Measurements from ENCODE around the gene SCN5A.
"Not testable (repeated sequence)": the region's sequence is repeated elsewhere in the genome, so short reads cannot be mapped to it uniquely, and the experiment has no call there.

The SCN5A gene

DNA sequence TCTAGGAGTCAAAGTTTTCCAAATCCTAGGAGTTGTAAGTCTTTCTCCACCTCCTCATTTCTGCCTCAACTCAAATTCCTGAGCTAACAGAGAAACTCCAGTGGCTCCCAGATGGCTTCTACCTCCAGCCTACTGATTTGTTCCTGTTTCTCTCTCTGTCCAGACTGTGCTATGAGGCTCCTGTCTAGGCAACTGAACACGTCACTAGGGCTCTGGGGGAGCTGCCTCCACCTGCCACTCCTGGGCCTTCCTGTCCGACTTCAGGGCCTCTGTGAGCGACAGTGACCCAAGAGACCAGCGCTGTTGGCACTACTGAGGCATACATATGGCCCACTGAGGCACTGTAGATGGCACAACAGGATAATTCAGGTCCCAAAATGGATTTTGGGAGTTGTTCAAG lies 82.0 kb downstream of the SCN5A start:
- no peak overlapping the region for H3K27ac ChIP-seq (ENCODE audit: low read depth, low read length)
- no peaks in the 10 kb centered on the region for H3K9me3 ChIP-seq (ENCODE audit: control insufficient read depth, insufficient read depth, low read length)
- no peaks in the 10 kb centered on the region for H3K36me3 ChIP-seq (ENCODE audit: control insufficient read depth, insufficient read depth, low read length)
- no peak overlapping the region for H3K9ac ChIP-seq (ENCODE audit: low read depth, low read length)
- H3K4me3 ChIP-seq (ENCODE audit: low read depth, low read length) = no peak overlapping the region
- H3K27me3 ChIP-seq (ENCODE audit: control insufficient read depth, insufficient read depth, low read length) = no peaks in the 10 kb centered on the region
- no peaks in the 10 kb centered on the region for H3K4me1 ChIP-seq (ENCODE audit: control insufficient read depth, insufficient read depth, low read length)

DNA sequence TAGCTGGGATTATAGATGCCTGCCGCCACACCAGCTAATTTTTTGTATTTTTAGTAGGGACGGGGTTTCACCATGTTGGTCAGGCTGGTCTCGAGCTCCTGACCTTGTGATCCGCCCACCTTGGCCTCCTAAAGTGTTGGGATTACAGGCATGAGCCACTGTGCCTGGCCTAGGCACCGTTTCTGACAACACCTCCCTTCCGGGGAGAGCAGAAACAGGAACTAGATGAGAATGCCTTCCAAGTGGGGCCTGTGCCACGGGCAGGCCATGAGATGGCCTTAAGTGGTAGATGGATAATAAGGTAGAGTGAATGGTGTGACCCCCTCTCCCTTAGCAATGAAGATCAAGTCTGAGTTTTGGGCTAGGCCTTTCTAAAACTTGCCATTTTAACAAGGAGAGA lies 82.7 kb downstream of the SCN5A start:
- not testable (repeated sequence) for H3K9ac ChIP-seq (ENCODE audit: low read depth, low read length); H3K27ac ChIP-seq (ENCODE audit: low read depth, low read length); H3K36me3 ChIP-seq (ENCODE audit: control insufficient read depth, insufficient read depth, low read length); H3K4me1 ChIP-seq (ENCODE audit: control insufficient read depth, insufficient read depth, low read length); H3K4me3 ChIP-seq (ENCODE audit: low read depth, low read length); H3K9me3 ChIP-seq (ENCODE audit: control insufficient read depth, insufficient read depth, low read length); H3K27me3 ChIP-seq (ENCODE audit: control insufficient read depth, insufficient read depth, low read length)

DNA sequence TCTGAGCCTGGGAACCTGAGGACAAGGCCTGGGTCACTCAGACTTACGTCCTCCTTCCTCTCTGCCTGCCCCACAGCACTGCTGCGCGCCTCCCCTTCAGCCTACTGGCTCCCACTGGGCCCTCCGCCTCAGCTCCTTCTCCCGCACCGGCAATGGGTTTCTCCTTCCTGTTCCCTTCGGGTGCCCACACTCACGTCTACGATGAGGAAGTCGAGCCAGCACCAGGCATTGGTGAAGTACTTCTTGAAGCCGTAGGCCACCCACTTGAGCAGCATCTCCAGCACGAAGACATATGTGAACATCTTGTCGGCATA lies 83.3 kb downstream of the SCN5A start:
- Histone ChIP-seq H3K9ac (ENCODE audit: low read depth, low read length) (no peak overlapping the region), H3K27me3 (ENCODE audit: control insufficient read depth, insufficient read depth, low read length) (no peaks in the 10 kb centered on the region), H3K4me1 (ENCODE audit: control insufficient read depth, insufficient read depth, low read length) (no peaks in the 10 kb centered on the region), H3K4me3 (ENCODE audit: low read depth, low read length) (no peak overlapping the region), H3K27ac (ENCODE audit: low read depth, low read length) (no peak overlapping the region), H3K36me3 (ENCODE audit: control insufficient read depth, insufficient read depth, low read length) (no peaks in the 10 kb centered on the region), H3K9me3 (ENCODE audit: control insufficient read depth, insufficient read depth, low read length) (no peaks in the 10 kb centered on the region)

DNA sequence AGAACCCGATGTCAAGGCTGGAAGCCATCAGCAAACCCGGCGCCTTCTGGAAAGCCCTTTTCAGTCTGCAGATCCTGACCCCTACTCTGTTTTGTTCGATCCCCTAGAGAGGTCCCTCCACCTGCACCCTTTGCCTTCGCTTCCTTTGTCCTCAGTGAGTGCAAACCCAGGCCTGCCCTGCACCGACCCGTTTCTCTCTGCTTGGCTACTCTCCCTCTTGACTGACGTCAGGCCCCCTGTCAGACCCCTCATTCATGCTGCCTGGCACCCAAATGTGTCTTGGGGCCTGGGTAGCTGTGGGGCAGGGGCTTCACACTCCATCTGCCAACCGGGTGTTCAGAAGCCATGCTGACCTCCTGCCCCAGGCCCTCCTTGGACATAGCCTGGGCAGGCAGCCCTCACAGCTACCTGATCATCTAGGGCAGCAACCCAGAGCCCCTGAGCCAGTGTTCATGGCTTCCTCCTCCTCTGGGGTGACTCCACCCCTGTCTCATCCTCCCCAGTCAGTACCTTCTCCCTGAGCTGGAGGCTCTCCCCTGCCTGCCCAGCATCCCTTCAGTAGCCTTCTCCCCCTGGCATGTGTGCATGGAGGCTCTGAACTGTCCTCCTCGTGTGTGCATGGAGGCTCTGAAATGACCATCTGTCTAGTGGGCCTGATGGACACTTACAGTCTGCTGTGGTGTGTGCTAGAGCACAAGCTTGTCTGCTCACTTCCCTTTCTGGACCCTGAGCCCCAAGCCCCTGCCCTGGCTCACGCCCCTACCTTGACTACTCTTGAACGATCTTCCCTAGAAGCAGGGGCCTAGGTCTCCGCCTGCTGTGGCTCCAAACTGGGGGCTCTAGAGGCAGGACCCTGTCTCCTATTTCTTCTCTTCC lies 83.9 kb downstream of the SCN5A start:
- Histone ChIP-seq H3K27me3 (ENCODE audit: control insufficient read depth, insufficient read depth, low read length) (no peaks in the 10 kb centered on the region), H3K4me1 (ENCODE audit: control insufficient read depth, insufficient read depth, low read length) (no peaks in the 10 kb centered on the region), H3K9ac (ENCODE audit: low read depth, low read length) (no peak overlapping the region), H3K4me3 (ENCODE audit: low read depth, low read length) (no peak overlapping the region), H3K9me3 (ENCODE audit: control insufficient read depth, insufficient read depth, low read length) (no peaks in the 10 kb centered on the region), H3K36me3 (ENCODE audit: control insufficient read depth, insufficient read depth, low read length) (no peaks in the 10 kb centered on the region), H3K27ac (ENCODE audit: low read depth, low read length) (no peak overlapping the region)

DNA sequence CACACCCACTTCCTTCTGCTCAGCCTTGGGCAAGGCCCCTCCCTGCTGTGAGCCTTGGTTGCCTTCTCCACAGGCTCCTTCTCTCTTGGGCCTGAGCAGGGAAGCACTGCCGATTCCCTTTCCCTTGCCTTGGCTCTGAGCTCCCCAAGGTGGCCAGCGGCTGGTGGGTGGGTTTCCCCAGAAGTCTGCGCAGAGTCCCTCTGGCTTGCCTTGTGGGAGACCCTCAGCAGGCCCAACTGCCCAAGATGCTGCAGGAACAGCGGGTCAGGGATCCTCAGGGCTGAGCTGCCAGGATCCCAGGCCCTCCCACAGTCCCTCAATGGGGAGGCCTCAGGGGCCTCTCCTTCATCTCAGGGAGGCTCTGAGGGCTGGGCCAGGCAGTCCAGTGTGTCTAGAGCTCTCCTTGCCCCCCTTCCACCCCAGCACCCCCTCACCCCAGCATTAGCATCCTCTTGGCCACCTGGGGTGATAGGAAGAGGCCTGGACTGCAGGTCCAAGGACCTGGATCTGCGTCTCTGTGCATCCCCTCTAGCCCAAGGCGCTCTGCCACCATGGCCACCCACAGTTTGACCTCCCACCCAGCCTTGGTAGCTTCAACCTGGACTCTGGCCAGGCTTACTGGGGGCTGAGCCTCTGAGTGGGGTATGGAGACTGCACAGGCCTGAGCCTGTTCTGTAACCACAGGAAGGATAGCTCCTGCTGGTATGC lies 84.7 kb downstream of the SCN5A start:
- no peaks in the 10 kb centered on the region for H3K36me3 ChIP-seq (ENCODE audit: control insufficient read depth, insufficient read depth, low read length)
- no peak overlapping the region for H3K4me3 ChIP-seq (ENCODE audit: low read depth, low read length)
- no peaks in the 10 kb centered on the region for H3K27me3 ChIP-seq (ENCODE audit: control insufficient read depth, insufficient read depth, low read length)
- H3K9ac ChIP-seq (ENCODE audit: low read depth, low read length) = no peak overlapping the region
- H3K27ac ChIP-seq (ENCODE audit: low read depth, low read length) = no peak overlapping the region
- no peaks in the 10 kb centered on the region for H3K4me1 ChIP-seq (ENCODE audit: control insufficient read depth, insufficient read depth, low read length)
- no peaks in the 10 kb centered on the region for H3K9me3 ChIP-seq (ENCODE audit: control insufficient read depth, insufficient read depth, low read length)

DNA sequence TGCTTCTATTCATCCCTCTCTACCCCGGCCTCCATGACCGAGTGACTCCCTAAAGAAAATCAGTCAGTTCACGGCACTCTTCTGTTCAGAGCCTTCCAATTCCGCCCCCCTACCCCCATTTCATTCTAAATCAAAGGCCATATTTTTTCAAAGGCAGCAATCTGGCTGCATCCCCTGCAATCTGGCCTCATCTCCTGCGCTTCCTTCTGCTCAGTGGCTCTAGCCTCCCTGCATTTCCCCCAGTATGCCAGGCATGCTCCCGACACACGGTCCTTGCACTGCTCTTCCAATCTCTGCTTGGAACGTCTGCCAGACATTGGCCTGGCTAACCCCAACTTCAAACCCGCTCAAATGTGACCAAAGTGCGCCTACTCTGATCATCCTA lies 85.6 kb downstream of the SCN5A start:
- Histone ChIP-seq H3K4me1 (ENCODE audit: control insufficient read depth, insufficient read depth, low read length) (no peaks in the 10 kb centered on the region), H3K9ac (ENCODE audit: low read depth, low read length) (no peak overlapping the region), H3K36me3 (ENCODE audit: control insufficient read depth, insufficient read depth, low read length) (no peaks in the 10 kb centered on the region), H3K27me3 (ENCODE audit: control insufficient read depth, insufficient read depth, low read length) (no peaks in the 10 kb centered on the region), H3K27ac (ENCODE audit: low read depth, low read length) (no peak overlapping the region), H3K9me3 (ENCODE audit: control insufficient read depth, insufficient read depth, low read length) (no peaks in the 10 kb centered on the region), H3K4me3 (ENCODE audit: low read depth, low read length) (no peak overlapping the region)

DNA sequence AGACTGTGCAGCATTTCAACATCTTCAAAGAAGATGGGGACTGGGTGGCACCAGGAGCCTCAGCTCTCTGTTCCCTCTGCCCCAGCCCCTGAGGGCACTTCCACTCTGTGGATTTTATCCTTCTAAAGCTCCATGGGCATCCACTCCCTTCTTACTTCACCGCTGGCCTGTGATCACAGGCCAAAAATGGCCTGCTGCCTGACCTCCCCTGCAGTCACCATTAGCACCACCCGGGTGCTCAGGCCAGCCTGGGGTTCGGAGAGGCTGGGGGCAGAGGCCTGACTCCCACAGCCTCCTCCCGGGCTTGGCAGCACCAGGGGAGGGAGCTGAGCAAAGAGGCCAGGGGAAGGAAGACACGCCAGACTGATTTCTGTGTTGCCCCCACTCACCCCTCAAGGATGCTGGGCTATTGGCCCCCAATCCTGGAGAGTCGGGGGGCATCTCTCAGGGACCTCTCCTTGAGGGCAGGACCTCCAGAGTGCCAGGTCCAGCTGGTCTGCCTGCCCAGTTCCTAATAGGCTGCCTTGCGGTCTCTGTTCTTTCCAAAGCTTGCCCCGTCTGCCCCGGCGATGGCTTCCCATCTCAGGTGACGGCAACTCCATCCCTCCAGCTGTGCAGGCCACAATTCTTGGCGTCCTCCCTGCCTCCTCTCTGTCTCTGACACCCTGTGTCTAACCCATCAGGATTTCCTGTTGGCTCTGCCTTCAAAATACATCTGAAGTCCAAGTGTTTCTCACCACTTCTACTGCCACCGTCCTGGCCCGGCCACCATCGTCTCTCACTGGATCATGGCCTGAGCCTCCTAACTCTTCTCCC lies 86.2 kb downstream of the SCN5A start:
- Histone ChIP-seq H3K36me3 (ENCODE audit: control insufficient read depth, insufficient read depth, low read length) (no peaks in the 10 kb centered on the region), H3K27me3 (ENCODE audit: control insufficient read depth, insufficient read depth, low read length) (no peaks in the 10 kb centered on the region), H3K27ac (ENCODE audit: low read depth, low read length) (no peak overlapping the region), H3K4me3 (ENCODE audit: low read depth, low read length) (no peak overlapping the region), H3K4me1 (ENCODE audit: control insufficient read depth, insufficient read depth, low read length) (no peaks in the 10 kb centered on the region), H3K9me3 (ENCODE audit: control insufficient read depth, insufficient read depth, low read length) (no peaks in the 10 kb centered on the region), H3K9ac (ENCODE audit: low read depth, low read length) (no peak overlapping the region)

DNA sequence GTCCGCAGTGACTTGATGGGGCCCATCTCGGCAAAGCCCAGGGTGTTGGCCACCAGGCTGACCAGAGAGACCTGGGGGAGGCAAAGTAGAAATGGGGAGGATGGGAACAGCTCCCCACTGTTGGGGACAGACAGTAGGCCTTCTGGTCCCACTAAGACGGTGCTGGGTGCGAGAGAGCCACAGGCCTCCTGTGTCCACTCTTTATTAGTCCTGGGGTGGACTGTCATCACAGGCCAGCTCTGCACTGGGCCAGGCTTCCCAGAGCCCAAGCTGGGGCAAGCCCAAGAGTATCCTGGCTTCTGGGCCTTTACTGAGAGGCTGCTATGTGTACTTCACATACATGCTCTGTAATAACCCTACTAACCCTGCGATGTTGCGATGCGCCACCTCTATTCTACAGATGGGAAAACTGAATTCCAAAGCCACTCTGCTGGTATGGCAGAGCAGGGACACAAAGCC lies 87.0 kb downstream of the SCN5A start:
- no peaks in the 10 kb centered on the region for H3K9me3 ChIP-seq (ENCODE audit: control insufficient read depth, insufficient read depth, low read length)
- no peak overlapping the region for H3K27ac ChIP-seq (ENCODE audit: low read depth, low read length)
- H3K36me3 ChIP-seq (ENCODE audit: control insufficient read depth, insufficient read depth, low read length) = no peaks in the 10 kb centered on the region
- H3K4me1 ChIP-seq (ENCODE audit: control insufficient read depth, insufficient read depth, low read length) = no peaks in the 10 kb centered on the region
- no peaks in the 10 kb centered on the region for H3K27me3 ChIP-seq (ENCODE audit: control insufficient read depth, insufficient read depth, low read length)
- H3K4me3 ChIP-seq (ENCODE audit: low read depth, low read length) = no peak overlapping the region
- no peak overlapping the region for H3K9ac ChIP-seq (ENCODE audit: low read depth, low read length)

DNA sequence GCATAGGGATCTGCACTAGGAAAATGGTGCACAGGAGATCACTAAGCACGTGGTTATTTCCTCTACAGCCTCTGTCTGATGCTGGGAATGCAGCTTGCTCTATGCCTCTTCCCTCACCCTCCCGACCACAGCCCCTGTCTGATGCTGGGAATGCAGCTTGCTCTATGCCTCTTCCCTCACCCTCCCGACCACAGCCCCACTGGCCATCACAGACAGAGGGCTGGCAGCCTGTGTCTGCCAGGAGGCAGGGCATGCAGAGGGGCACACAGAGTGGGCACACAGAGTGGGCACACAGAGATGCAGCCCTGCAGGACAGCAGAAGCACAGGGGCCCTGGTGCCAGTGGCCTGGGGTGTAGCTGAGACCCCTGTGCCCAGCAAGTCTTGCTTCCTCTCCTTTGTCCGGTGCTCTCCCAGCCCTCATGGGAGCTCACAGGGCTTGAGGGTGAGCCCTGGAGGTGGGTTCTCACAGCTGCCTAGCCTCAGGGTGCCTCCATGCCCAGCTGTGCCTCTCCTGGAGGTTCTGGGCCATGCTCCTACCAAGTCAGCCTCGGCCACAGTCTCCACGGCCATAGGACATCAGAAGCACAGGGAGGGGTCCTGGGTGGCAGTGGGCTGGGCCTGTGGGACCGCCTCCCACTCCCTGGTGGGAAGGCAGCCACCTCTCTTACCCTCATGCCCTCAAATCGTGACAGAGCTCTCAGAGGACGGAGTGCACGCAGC lies 87.6 kb downstream of the SCN5A start:
- Histone ChIP-seq H3K9me3 (ENCODE audit: control insufficient read depth, insufficient read depth, low read length) (no peaks in the 10 kb centered on the region), H3K27me3 (ENCODE audit: control insufficient read depth, insufficient read depth, low read length) (no peaks in the 10 kb centered on the region), H3K36me3 (ENCODE audit: control insufficient read depth, insufficient read depth, low read length) (no peaks in the 10 kb centered on the region), H3K27ac (ENCODE audit: low read depth, low read length) (no peak overlapping the region), H3K4me1 (ENCODE audit: control insufficient read depth, insufficient read depth, low read length) (no peaks in the 10 kb centered on the region), H3K4me3 (ENCODE audit: low read depth, low read length) (no peak overlapping the region), H3K9ac (ENCODE audit: low read depth, low read length) (no peak overlapping the region)

DNA sequence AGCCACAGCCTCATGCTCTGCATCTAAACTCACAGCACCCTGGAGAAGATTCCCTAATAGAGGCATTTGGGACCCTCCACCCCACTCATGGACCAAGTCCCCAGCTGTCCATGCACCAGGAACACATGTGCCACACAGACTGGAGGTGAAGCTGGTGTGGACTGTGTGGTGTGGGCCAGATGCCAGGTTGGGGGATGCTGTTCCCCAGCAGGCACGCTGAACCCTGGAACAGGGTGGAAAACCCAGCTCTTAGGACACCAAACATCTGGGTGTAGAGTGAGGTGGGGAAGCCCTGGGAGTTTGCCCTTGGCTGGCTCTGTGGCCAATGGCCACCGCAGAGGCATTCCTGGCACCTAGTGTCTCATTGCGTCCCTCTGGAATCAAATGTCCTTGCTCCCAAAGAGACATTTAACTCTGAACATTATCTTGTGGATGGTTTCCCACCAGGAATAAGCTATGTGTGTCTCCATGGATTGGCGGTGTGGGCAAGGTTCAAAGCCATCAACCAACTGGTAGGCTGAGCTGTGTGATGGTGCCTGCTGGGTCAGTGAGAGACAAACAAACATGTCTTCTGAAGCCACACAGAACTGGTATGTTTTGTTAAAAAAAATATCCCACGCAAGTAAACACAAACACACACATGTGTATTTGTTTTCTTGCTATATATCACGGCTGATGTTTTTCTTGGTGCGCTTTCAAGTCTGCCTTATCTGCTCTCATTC lies 88.3 kb downstream of the SCN5A start:
- Histone ChIP-seq H3K27ac (ENCODE audit: low read depth, low read length) (no peak overlapping the region), H3K9me3 (ENCODE audit: control insufficient read depth, insufficient read depth, low read length) (no peaks in the 10 kb centered on the region), H3K4me3 (ENCODE audit: low read depth, low read length) (no peak overlapping the region), H3K27me3 (ENCODE audit: control insufficient read depth, insufficient read depth, low read length) (no peaks in the 10 kb centered on the region), H3K4me1 (ENCODE audit: control insufficient read depth, insufficient read depth, low read length) (no peaks in the 10 kb centered on the region), H3K36me3 (ENCODE audit: control insufficient read depth, insufficient read depth, low read length) (no peaks in the 10 kb centered on the region), H3K9ac (ENCODE audit: low read depth, low read length) (no peak overlapping the region)

Measured in HUES48 (cell line).